ENCODE measurements around the gene NECTIN1.

Gene NECTIN1

GRCh38 chr11:119723952-119724325, 5.1 kb downstream of the NECTIN1 start:
- Histone ChIP-seq H3K27ac (ENCODE audit: insufficient read depth, low read length, poor library complexity, severe bottlenecking) (no peak overlapping the region), H3K4me1 (ENCODE audit: control insufficient read depth, insufficient read depth, low read length, poor library complexity, severe bottlenecking) (peaks cover 10% of the 10 kb centered on the region), H3K9me3 (ENCODE audit: control insufficient read depth, low read length) (no peaks in the 10 kb centered on the region), H3K27me3 (replicated peaks; ENCODE audit: control insufficient read depth, insufficient read depth, low read length, poor library complexity, severe bottlenecking) (peaks cover 5% of the 10 kb centered on the region), H3K4me3 (ENCODE audit: insufficient read depth, low read depth, low read length, poor library complexity, severe bottlenecking) (no peak overlapping the region), H3K36me3 (ENCODE audit: control insufficient read depth, insufficient read depth, low read length) (no peaks in the 10 kb centered on the region)
- DNase-seq = no peak

- DNase-seq = no peak
- Histone ChIP-seq H3K4me3 (ENCODE audit: insufficient read depth, low read depth, low read length, poor library complexity, severe bottlenecking) (no peak overlapping the region), H3K27me3 (replicated peaks; ENCODE audit: control insufficient read depth, insufficient read depth, low read length, poor library complexity, severe bottlenecking) (peaks cover 5% of the 10 kb centered on the region), H3K9me3 (ENCODE audit: control insufficient read depth, low read length) (no peaks in the 10 kb centered on the region), H3K36me3 (ENCODE audit: control insufficient read depth, insufficient read depth, low read length) (no peaks in the 10 kb centered on the region), H3K27ac (ENCODE audit: insufficient read depth, low read length, poor library complexity, severe bottlenecking) (no peak overlapping the region), H3K4me1 (ENCODE audit: control insufficient read depth, insufficient read depth, low read length, poor library complexity, severe bottlenecking) (peaks cover 10% of the 10 kb centered on the region)
These were observed 5.6 kb downstream of the NECTIN1 start for GRCh38 chr11:119723243-119723951.

- Histone ChIP-seq H3K36me3 (ENCODE audit: control insufficient read depth, insufficient read depth, low read length) (no peaks in the 10 kb centered on the region), H3K27me3 (replicated peaks; ENCODE audit: control insufficient read depth, insufficient read depth, low read length, poor library complexity, severe bottlenecking) (peaks cover 2% of the 10 kb centered on the region), H3K27ac (ENCODE audit: insufficient read depth, low read length, poor library complexity, severe bottlenecking) (no peak overlapping the region), H3K4me3 (ENCODE audit: insufficient read depth, low read depth, low read length, poor library complexity, severe bottlenecking) (no peak overlapping the region), H3K4me1 (ENCODE audit: control insufficient read depth, insufficient read depth, low read length, poor library complexity, severe bottlenecking) (peaks cover 3% of the 10 kb centered on the region), H3K9me3 (ENCODE audit: control insufficient read depth, low read length) (no peaks in the 10 kb centered on the region)
- DNase-seq = no peak
These were observed 6.7 kb downstream of the NECTIN1 start for GRCh38 chr11:119722281-119722794.

- no peaks in the 10 kb centered on the region for H3K36me3 ChIP-seq (ENCODE audit: control insufficient read depth, insufficient read depth, low read length)
- H3K27ac ChIP-seq (ENCODE audit: insufficient read depth, low read length, poor library complexity, severe bottlenecking) = no peak overlapping the region
- H3K4me1 ChIP-seq (ENCODE audit: control insufficient read depth, insufficient read depth, low read length, poor library complexity, severe bottlenecking) = no peaks in the 10 kb centered on the region
- no peaks in the 10 kb centered on the region for H3K9me3 ChIP-seq (ENCODE audit: control insufficient read depth, low read length)
- DNase-seq = no peak
- no peaks in the 10 kb centered on the region for H3K27me3 ChIP-seq (replicated peaks; ENCODE audit: control insufficient read depth, insufficient read depth, low read length, poor library complexity, severe bottlenecking)
- no peak overlapping the region for H3K4me3 ChIP-seq (ENCODE audit: insufficient read depth, low read depth, low read length, poor library complexity, severe bottlenecking)
These were observed 7.6 kb downstream of the NECTIN1 start for GRCh38 chr11:119721129-119722120.

GRCh38 chr11:119720311-119720913, 8.6 kb downstream of the NECTIN1 start:
- H3K36me3 ChIP-seq (ENCODE audit: control insufficient read depth, insufficient read depth, low read length) = no peaks in the 10 kb centered on the region
- no peak overlapping the region for H3K27ac ChIP-seq (ENCODE audit: insufficient read depth, low read length, poor library complexity, severe bottlenecking)
- H3K4me3 ChIP-seq (ENCODE audit: insufficient read depth, low read depth, low read length, poor library complexity, severe bottlenecking) = no peak overlapping the region
- no peaks in the 10 kb centered on the region for H3K9me3 ChIP-seq (ENCODE audit: control insufficient read depth, low read length)
- no peaks in the 10 kb centered on the region for H3K27me3 ChIP-seq (replicated peaks; ENCODE audit: control insufficient read depth, insufficient read depth, low read length, poor library complexity, severe bottlenecking)
- no peak for DNase-seq
- no peaks in the 10 kb centered on the region for H3K4me1 ChIP-seq (ENCODE audit: control insufficient read depth, insufficient read depth, low read length, poor library complexity, severe bottlenecking)

GRCh38 chr11:119717839-119718534, 11.0 kb downstream of the NECTIN1 start:
- Histone ChIP-seq H3K4me1 (ENCODE audit: control insufficient read depth, insufficient read depth, low read length, poor library complexity, severe bottlenecking) (no peaks in the 10 kb centered on the region), H3K4me3 (ENCODE audit: insufficient read depth, low read depth, low read length, poor library complexity, severe bottlenecking) (no peak overlapping the region), H3K9me3 (ENCODE audit: control insufficient read depth, low read length) (no peaks in the 10 kb centered on the region), H3K27me3 (replicated peaks; ENCODE audit: control insufficient read depth, insufficient read depth, low read length, poor library complexity, severe bottlenecking) (no peaks in the 10 kb centered on the region), H3K27ac (ENCODE audit: insufficient read depth, low read length, poor library complexity, severe bottlenecking) (no peak overlapping the region), H3K36me3 (ENCODE audit: control insufficient read depth, insufficient read depth, low read length) (no peaks in the 10 kb centered on the region)
- no peak for DNase-seq

- no peak overlapping the region for H3K4me3 ChIP-seq (ENCODE audit: insufficient read depth, low read depth, low read length, poor library complexity, severe bottlenecking)
- no peaks in the 10 kb centered on the region for H3K27me3 ChIP-seq (replicated peaks; ENCODE audit: control insufficient read depth, insufficient read depth, low read length, poor library complexity, severe bottlenecking)
- H3K27ac ChIP-seq (ENCODE audit: insufficient read depth, low read length, poor library complexity, severe bottlenecking) = no peak overlapping the region
- DNase-seq = no peak
- no peaks in the 10 kb centered on the region for H3K9me3 ChIP-seq (ENCODE audit: control insufficient read depth, low read length)
- H3K36me3 ChIP-seq (ENCODE audit: control insufficient read depth, insufficient read depth, low read length) = no peaks in the 10 kb centered on the region
- H3K4me1 ChIP-seq (ENCODE audit: control insufficient read depth, insufficient read depth, low read length, poor library complexity, severe bottlenecking) = no peaks in the 10 kb centered on the region
These were observed 12.2 kb downstream of the NECTIN1 start for GRCh38 chr11:119716582-119717498.

GRCh38 chr11:119714590-119714989, 14.4 kb downstream of the NECTIN1 start:
- H3K27me3 ChIP-seq (replicated peaks; ENCODE audit: control insufficient read depth, insufficient read depth, low read length, poor library complexity, severe bottlenecking) = no peaks in the 10 kb centered on the region
- no peaks in the 10 kb centered on the region for H3K9me3 ChIP-seq (ENCODE audit: control insufficient read depth, low read length)
- H3K4me3 ChIP-seq (ENCODE audit: insufficient read depth, low read depth, low read length, poor library complexity, severe bottlenecking) = no peak overlapping the region
- H3K4me1 ChIP-seq (ENCODE audit: control insufficient read depth, insufficient read depth, low read length, poor library complexity, severe bottlenecking) = no peaks in the 10 kb centered on the region
- no peaks in the 10 kb centered on the region for H3K36me3 ChIP-seq (ENCODE audit: control insufficient read depth, insufficient read depth, low read length)
- H3K27ac ChIP-seq (ENCODE audit: insufficient read depth, low read length, poor library complexity, severe bottlenecking) = no peak overlapping the region
- no peak for DNase-seq

- no peaks in the 10 kb centered on the region for H3K4me1 ChIP-seq (ENCODE audit: control insufficient read depth, insufficient read depth, low read length, poor library complexity, severe bottlenecking)
- no peak overlapping the region for H3K4me3 ChIP-seq (ENCODE audit: insufficient read depth, low read depth, low read length, poor library complexity, severe bottlenecking)
- H3K36me3 ChIP-seq (ENCODE audit: control insufficient read depth, insufficient read depth, low read length) = no peaks in the 10 kb centered on the region
- no peak overlapping the region for H3K27ac ChIP-seq (ENCODE audit: insufficient read depth, low read length, poor library complexity, severe bottlenecking)
- H3K9me3 ChIP-seq (ENCODE audit: control insufficient read depth, low read length) = no peaks in the 10 kb centered on the region
- DNase-seq = no peak
- no peaks in the 10 kb centered on the region for H3K27me3 ChIP-seq (replicated peaks; ENCODE audit: control insufficient read depth, insufficient read depth, low read length, poor library complexity, severe bottlenecking)
These were observed 14.8 kb downstream of the NECTIN1 start for GRCh38 chr11:119714189-119714588.
